ENCODE measurements around the gene PLS1.
A peak's percentile ranks its signal among the peaks of the same experiment; 100 is the strongest.
"Not testable (repeated sequence)": the region's sequence is repeated elsewhere in the genome, so short reads cannot be mapped to it uniquely, and the experiment has no call there.

The PLS1 gene

DNA sequence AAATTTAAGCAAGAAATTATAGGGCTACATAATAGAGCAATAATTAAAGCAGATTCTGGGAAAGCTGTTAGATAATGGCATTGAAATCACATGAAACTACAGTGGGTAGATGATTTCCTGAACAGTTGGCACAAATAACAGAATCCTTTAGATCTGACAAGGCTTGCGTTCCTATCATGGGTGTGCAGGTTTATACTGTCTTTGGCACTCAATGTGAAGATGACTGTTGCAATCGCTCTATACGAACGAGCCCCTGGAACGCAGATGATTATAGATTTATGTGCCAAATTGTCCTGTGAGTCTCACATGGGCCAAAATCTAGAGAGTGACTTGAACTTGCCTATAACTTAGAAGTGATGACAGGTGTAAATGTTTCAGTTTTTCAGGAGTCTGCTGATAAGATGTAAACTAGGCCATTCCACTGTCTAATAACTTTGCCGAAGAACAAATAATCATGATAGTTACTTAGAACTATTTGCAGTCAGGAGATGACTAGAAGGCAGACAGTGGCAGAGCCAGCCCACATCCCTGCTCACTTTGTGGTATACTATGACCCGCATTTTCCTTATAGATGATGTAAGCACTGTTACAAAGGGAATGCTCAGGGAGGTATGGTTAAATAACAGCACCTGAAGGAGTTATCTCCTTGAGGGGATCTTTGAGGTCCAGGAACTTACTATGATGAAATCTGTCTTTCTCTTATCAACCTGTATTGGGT lies 97.1 kb downstream of the PLS1 start:
- DNase-seq (ENCODE audit: low read depth in 2 of 2): no peak

DNA sequence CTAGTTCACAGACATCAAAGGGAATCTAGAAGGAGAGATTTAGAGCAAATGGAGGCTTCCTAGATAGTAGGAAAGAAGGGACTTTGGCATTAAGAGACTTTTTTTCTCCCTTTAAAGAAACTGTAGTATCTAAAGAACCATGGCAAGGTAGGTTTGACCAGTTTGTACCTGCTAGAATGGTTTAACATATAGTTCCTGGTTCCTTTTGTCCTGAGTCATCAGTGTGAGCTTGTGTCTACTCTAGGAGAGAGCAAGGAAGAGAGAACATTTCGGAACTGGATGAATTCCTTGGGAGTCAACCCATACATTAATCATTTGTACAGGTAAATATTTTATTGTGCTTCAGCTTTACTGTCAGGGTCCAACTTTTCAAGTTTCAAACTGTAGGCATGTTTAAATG lies 98.0 kb downstream of the PLS1 start:
- DNase-seq (ENCODE audit: low read depth in 2 of 2): no peak

DNA sequence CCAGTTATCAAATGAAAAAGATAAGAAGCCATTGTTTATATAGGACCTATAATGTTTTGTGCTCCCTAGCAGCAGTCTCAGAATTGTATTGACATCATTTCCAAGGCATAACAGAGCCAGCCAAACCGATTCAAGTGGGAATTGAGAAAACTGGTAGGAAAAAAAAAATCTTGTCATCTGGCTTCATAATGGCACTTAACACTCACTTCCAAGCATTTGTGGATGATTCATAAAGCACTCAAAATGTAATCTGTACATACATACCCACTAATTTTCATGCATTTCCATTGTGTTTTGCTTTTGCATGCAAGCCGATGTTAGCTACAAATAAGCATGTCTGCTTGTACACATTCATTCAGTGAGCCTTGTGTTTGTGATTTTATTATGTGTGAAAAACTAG lies 109.0 kb downstream of the PLS1 start:
- no peak for DNase-seq (ENCODE audit: low read depth in 2 of 2)

DNA sequence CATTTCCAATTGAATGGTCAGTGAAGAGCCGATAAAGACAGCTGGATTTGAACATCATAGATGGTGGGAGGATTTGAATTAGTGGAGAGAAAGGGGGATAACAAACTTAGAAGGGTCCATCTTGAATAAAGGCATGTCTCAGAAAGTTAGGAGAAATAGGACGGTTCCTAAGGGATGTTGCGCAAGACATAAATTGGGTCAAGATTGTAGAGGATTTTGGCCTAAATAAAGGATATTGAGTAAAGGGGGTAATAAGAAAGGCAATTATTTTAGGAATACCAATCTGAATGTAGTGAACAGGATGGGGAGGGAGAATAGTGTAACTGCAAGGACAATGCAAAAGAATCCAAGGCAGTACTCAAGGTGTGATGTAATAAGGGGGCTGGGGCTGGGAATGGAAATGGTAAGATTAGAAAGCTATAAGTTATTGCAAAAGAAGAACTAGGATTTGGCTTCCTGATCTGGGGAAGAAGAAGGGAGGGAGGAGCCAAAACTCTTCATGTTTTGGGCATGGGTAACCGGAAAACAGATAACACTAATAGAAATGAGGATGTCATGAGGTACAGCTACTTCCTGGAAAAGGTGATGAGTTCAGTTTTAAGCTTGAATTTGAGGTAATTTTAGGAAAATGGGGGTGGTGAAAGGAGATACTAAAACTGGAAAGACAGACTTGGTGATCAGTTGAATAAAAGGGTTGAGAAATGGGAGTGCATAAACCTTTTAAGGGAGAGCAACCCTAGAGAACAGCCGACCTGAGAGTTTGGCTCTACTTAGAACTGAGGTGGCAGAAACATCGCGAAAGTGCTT lies 110.3 kb downstream of the PLS1 start:
- no peak for DNase-seq (ENCODE audit: low read depth in 2 of 2)

DNA sequence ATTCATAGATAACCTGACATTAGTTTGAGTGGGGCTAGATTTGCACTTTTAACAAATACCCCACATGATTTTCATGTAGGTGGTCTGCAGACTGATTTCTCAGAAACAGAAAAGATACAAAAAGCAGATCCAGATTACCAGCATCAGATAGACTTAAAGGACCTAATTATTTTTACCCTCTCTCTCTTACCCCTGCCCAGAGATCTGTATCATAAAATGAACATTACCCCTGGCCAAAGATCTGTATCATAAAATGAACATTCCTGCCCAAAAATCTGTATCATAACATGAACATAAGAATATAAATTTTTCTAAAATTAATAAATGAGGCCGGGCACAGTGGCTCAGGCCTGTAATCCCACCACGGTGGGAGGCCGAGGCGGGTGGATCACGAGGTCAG lies 113.0 kb downstream of the PLS1 start:
- DNase-seq (ENCODE audit: low read depth in 2 of 2): no peak

DNA sequence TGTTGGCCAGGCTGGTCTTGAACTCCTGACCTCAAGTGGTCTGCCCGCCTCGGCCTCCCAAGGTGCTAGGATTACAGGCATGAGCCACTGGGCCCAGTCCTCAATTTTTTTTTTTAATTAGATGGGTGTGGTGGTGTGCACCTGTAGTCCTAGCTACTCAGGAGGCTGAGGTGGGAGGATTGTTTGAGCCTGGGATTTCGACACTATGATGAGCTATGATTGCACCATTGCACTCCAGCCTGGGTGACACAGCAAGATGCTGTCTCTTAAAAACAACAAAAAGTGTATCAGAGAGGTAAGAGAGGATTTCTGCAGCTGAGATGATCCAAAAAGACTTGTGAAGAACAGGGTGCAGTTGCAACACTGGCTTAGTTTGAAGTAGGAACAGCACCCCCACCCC lies 118.7 kb downstream of the PLS1 start:
- DNase-seq (ENCODE audit: low read depth in 2 of 2): not testable (repeated sequence)

DNA sequence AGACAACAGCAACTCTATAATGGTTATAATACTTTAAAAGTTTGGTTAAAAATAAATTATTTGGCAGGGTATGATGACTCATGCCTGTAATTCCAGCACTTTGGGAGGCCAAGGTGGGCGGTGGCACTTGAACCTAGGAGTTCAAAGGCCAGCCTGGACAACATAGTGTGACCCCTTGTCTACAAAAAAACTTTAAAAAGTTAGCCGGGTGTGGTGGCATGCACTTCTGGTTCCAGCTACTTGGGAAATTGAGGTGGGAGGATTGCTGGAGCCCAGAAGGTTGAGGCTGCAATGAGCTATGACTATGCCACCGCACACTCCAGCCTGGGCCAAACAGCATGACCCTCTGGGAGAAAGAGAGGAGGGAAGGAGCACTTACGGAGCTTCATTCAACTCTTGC lies 119.9 kb downstream of the PLS1 start:
- no peak for DNase-seq (ENCODE audit: low read depth in 2 of 2)

DNA sequence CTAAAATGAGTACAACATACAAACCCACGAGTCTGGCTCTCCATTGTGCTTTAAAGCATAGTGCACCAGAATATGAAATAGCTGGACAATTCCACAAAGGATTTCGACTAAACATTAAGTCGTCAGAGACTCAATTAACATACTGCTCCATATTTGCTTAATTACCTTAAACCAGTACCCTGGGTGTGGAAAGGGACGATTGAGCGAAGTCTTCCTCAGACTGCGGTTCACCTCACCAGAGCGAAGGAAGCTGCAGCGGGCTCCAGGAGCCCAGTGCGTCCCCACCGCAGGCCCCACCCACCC lies 127.4 kb downstream of the PLS1 start:
- no peak for DNase-seq (ENCODE audit: low read depth in 2 of 2)

DNA sequence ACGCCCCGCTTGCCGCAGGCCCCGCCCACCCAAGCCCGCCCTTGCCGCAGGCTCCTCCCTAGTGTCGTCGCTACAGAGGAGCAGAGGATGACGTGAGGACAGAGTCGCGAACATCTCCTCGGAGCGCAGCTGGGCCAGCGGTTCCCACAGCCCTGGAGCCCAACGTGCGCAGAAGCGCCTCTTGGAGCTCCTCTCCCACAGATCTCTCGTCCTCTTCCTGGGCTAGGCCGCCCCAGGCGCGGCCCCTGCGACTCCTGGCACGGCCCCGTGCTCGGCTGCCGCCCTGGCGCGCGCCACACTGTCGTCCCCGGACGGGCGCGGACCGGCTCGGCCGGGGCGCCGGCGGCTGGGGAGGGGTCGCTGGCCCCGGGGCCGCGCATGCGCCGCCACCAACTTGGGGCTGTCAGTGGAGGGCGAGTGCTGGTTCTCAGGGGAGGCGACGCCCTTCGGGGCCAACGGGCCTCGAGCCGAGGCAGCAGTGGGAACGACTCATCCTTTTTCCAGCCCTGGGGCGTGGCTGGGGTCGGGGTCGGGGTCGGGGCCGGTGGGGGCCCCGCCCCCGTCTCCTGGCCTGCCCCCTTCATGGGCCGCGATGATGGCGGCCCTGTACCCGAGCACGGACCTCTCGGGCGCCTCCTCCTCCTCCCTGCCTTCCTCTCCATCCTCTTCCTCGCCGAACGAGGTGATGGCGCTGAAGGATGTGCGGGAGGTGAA lies 127.9 kb downstream of the PLS1 start, which contains the start of gene TRPC1:
Gene TRPC1 (plus strand): TSS at position 67 of the 714 bp plus-strand sequence. CDS start 526 bp downstream, at position 593.
- peak; percentile 26 to 35 for DNase-seq (ENCODE audit: low read depth in 2 of 2)

DNA sequence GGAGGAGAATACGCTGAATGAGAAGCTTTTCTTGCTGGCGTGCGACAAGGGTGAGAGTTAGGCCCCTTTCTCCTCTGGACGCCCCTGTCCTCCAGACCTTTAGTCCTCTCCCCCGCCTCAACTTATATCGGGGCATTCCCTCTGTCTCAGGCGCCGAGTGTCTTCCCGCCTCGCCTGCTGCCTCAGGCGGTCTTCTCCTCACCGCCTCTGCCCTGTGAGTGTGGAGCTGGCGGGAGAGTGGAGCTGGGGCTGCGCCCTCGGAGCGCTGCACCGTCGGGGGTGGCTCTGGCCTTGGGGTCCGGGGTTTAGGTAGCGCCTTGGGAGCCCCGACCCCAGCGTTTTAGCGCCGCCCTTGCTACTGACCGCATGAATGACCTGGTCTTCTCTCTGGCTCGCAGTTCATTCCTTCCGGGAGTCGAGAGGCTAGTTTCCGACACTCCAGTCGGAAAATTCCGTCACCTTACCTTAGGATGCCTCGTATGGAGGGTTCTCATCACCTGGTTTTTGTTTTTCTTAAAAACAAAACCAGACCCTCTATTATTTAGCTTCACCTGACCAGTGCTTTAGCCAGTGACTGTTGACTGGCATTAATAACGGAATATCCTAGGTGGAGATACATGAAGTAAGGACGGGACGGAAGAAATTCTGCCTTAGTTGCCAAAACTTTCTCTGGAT lies 128.6 kb downstream of the PLS1 start:
- DNase-seq (ENCODE audit: low read depth in 2 of 2): no peak

DNA sequence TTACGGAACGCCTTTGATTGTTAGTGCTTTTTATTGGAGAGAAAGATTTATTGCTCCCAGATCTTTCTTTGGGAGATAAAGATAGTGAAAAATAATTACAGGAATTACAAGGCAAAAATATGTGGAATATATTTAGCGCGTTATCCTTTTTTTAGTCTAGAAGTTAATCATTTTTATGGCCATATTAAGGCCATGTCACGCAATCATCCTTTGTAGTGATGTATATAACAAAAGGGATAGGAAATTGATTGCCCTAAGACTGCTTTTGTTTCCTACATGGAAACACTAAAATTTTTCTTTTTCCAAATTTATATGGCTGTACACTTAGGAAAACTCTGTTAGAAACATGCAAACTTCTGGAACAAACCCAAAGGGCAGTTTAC lies 129.2 kb downstream of the PLS1 start:
- no peak for DNase-seq (ENCODE audit: low read depth in 2 of 2)

DNA sequence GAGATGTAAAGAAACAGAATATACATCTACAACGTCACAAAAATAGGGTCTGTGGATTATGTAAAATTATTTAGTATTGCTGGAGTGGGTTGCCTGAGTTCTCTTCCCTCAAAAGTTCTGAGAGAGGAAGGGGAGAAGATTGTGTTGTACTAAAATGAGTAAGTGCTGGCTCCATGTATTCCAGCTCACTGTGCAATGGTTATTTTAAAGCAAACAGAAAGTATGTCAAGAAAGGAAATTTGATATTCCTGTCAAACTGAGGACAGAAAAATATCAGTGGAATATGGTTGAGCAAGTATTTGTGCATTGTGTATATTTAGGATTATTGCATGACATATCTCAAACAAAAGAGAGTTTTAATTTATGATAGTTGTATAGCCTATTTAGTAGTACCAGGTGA lies 129.8 kb downstream of the PLS1 start:
- DNase-seq (ENCODE audit: low read depth in 2 of 2): no peak

DNA sequence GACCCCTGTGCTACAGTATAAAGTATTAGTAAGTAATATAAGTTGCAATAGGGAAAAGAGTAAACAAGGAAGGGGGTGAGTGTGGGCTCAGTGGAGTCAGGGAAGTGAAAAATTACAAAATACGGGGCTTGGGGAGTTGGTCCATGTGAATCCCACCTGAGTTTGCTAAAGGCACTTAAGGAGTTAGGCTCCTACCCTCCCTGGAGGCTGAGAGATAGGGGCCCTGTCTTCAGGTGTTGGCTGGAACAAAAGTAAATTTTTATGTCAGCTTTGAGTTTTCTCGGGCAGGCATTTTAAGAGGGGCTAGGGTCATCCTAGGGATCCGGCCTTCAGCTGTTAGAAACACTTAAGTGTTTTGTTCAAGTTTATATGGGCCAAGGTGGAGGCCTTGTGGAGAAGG lies 135.9 kb downstream of the PLS1 start:
- no peak for DNase-seq (ENCODE audit: low read depth in 2 of 2)

DNA sequence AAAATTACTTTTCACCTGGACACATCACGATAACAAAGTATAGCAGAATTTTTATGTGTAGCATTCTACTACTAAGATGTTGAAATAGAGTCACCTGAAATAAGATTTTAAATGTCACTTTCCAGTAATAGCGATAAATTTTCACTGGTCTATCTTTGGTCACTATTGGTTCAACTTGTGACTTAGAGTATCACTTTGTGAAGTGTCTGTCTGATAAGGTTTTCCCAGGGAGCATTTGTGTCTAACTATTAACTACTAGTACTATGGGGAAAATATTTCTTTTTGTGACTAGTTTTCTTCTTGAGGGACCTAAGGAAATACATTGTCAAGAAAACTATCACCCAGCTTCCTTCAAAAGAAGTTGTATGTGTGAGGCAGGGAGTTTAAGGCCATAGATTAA lies 138.6 kb downstream of the PLS1 start:
- no peak for DNase-seq (ENCODE audit: low read depth in 2 of 2)

DNA sequence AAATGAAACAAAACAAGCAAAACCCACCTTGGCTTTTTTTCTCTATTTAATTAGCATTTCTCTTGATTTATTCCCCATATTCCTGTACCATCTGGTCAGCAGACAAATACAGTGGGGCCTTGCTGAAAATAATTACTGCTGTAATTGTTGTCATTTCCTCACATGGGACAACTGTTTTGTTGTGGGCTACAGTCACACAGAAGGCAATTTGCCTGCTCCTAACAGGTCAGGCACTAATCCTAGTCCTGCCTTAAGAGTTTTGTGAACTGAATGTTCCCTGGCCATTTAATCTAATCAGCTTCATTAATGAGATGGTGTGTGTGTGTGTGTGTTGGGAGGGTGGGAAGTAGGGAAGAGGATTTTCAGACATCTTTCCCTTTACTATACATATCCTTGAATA lies 139.3 kb downstream of the PLS1 start:
- no peak for DNase-seq (ENCODE audit: low read depth in 2 of 2)

DNA sequence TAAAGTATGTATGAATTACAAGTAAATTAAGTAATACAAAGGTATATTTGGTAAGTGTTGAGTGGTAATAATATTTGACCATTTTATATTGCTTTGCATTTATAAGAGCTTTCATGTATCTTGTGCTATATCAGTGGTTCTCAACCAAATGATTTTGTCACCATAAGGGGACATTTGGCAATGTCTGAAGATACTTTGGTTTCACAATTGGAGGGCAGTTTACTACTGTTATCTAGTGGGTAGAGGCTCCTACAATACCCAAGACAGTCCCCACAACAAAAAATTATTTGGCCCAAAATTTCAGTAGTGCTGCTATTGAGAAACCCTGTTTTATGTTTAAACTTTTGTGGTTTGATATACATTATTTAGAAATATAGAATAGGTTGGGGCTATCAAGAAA lies 142.2 kb downstream of the PLS1 start:
- no peak for DNase-seq (ENCODE audit: low read depth in 2 of 2)

DNA sequence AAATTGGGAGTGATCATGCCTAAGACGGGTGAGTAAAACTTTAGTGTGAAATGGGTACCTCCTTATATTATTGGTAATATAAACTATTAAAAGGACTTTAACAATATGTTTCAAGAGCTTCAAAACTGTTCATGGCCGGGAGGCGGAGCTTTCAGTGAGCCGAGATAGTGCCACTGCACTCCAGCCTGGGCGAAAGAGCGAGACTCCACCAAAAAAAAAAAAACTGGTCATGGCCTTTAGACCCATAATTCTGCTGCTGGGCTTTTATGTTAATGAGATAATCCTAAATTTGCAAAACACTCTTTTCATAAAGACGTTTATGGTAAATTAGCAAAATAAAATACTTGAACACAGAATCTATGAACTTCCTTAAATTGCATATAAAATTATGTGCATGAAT lies 150.5 kb downstream of the PLS1 start:
- no peak for DNase-seq (ENCODE audit: low read depth in 2 of 2)

DNA sequence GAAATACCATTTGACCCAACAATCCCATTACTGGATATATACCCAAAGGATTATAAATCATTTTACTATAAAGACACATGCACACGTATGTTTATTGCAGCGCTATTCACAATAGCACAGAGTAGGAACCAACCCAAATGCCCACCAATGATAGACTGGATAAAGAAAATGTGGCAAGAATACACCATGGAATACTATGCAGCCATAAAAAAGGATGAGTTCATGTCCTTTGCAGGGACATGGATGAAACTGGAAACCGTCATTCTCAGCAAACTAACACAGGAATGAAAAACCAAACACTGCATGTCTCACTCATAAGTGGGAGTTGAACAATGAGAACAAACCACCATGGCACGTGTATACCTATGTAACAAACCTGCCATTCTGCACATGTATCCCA lies 154.3 kb downstream of the PLS1 start:
- DNase-seq (ENCODE audit: low read depth in 2 of 2): not testable (repeated sequence)

DNA sequence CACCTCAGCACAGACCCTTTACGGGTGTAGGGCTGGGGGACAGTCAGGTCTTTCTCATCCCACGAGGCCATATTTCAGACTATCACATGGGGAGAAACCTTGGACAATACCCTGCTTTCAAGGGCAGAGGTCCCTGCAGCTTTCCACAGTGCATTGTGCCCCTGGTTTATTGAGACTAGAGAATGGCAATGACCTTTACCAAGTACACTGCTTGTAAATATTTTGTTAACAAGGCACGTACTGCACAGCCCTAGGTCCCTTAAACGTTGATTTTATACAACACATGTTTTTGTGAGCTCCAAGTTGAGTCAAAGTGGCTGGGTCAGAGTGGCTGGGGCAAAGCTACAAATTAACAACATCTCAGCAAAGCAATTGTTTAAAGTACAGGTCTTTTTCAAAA lies 156.4 kb downstream of the PLS1 start:
- DNase-seq (ENCODE audit: low read depth in 2 of 2): not testable (repeated sequence)

DNA sequence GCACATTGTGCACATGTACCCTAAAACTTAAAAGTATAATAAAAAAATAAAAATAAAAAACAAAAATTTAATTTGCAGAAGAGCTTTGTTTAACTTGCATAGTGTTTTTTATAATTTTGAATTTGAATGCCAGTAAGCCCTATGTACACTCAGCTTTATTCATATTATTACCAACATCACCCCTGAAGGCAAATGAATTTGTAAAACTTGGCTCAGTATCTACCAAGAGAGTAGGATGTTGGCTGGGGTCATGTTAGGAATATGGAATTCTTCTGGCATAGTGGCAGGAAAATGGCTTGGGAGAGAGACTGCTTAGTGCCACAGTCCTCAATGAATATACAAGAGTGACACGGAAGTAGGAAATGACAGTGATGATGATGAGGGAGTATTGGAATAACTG lies 158.3 kb downstream of the PLS1 start:
- no peak for DNase-seq (ENCODE audit: low read depth in 2 of 2)
